Activated CD4-positive, alpha-beta T cell treated with anti-CD3 and anti-CD28 coated beads, Interleukin-2, amount 50 U/mL, for 1 hour (primary cell): ENCODE results near the gene FHOD3.

Experiments used
- DNase-seq: peaks from one replicate; pipeline ENCODE4 v3.0.0-alpha.2; 2020

Gene FHOD3

DNA sequence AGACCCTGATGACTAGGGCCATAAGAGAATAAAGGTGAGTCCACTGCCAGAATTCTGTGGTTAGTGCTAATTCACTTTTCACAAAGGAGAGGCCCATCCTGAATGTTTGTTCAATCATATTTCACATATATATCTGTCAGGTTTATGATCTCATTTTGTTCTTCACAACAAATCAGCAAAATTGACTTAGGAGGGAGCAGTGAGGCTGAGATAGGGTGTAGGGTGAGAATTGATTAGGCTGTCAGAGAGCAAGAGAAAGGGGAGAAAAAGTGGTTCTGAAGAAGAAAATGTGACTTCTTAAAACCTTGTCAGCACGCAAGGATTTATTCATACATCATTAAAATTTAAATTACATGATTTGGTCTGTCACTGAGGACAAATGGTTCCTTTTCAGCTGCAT, 117.7 kb downstream of the FHOD3 start:
- no peak for DNase-seq

DNA sequence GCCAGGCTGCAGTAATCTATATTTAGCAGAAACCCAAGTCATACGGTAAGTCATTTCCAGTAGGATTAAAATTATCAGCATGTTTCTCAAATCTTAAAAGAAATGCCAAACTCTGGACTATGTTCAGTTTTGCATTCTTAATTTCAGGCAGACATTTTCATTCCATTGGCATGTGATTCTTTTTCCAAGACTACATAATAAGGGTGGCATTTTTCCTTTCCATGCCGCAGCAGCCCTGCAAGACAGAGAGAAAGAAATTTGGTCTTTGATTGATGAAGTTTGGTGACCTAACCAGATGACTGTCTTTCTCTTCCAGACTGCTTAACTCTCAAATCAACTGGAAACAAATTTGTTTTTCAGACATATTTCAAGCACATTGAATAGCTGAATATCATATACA, 118.1 kb downstream of the FHOD3 start:
- no peak for DNase-seq

DNA sequence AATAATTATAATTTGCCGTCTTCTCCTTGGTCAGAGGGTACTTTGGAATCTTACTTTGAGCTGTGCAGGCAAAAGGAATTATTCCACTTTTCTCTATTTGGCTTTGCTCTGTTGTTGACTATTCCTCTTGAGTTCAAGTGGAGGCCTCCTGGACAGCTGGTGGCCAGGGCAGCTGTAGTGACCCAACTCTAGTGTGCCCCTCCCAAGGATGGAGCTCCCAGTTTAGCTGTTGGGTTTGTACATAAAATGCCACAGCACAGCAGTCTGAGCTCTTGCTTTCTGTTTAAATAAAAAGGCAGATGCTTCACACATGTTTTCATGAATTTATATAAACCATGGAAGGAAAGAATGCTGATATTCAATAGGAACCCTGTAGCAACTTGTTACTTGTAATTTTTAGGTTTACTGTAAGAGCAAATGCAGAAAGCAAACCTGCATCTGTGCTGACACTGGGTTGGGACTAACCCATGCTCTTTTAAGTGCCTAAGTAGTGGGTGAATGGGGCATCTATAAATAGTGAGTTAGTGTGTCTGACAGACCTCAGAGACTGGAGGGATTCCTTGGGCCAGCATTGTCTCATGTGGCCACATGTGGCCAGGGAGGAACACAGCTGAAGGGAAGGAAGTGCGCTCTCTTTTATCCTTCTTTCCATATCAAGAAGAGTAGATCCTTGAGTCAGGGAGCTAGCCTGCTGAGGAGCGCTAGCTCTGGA, 121.8 kb downstream of the FHOD3 start:
- DNase-seq, result no peak

DNA sequence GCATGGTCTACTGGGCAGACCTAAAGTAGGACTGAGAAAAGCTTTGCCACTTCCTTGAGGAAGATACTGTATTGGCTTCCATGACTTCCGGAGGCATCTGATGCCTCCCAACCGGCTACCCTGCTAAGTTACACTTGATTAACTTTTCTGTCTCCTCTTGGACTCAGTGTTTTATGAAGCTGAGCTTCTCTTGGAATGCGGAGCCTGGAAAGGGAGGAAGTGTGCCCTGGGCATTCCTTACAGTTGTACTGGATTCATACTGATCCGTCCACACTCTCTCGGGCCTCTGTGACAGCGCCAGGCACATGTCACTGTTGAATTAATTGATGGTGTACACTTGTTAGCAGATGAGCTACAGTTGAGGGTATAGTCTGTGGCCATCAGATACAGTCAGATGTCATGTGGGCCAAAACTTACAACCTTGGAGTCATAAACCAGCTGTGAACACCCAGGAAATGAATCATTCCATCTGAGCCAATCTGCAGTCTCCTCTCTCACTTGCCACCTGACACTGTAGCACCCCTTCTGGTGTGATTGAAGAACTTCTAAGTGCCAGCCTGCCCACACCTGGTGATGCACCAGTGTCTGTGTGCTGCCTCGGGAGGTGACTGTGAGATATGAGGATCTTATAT, 122.5 kb downstream of the FHOD3 start:
- no peak for DNase-seq

DNA sequence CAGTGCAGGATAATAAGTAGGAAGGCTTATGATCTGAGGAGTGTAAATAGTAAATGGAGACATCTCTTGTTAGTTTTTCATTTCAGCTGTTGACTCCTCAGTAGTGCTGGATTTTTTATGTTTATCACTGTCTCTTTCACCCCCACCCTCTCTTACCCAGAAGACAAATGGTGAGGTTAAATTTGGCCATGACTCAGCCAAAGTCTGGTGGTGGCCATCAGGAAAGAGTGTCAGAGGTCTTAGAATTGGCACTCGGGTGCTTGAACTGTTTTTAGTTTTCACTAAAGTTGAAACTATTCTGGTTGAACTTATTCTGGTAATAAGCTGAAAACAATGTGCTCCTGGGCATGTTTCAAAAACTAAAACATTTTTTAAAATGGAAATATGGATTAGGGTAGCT, 123.3 kb downstream of the FHOD3 start:
- DNase-seq, result no peak

DNA sequence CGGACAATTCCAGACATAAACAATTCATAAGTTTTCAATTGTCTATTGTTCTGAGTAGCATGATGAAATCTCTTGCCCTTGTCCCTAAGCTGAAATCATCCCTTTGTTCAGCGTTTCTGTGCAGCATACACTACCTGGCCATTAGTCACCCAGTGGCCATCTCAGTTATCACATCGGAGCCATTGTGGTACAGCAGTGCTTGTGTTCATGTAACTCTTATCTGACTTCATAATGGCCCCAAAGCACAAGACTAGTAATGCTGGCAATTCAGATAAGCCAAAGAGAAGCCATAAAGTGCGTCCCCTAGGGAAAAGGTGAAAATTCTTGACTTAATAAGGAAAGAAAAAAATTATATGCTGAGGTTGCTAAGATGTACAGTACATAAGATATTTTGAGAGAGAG, 127.2 kb downstream of the FHOD3 start:
- no peak for DNase-seq

DNA sequence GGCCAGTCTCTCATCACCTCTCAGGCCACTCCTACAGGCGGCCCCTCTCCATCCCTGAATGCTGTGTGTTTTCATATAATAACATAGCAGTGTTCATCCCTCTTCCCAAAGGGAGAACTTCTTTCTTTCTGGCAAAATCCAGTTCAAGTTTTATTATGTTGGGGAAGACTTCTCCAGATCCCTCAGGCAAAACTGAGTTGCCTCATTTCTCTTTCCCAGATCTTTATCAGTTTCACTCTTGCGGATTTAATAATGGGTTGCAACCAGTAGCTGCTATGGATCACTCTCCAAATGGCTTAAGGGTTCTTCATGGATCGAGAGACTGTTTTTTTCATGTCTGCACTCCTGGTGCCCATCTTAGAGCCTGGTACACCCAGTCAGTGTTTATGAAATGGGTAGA, 129.9 kb downstream of the FHOD3 start:
- DNase-seq, result no peak

DNA sequence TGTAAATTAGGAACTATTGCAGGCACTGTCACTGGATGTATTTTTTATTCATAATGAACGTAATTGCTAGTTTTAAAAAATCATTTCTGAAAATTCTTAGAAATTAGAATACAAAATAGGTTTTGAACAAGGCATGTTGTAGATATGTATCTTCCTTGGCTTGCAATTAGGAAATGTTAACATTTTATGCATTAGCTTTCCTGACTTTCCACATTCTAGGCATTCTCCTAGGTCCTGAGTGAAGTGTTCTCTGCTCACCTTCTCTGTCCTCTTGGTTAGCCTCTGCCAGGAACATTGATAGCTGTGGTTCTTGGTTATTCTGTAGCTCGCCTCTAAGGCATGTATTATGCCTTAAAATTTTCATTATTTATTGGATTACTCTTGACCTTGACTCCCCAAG, 130.3 kb downstream of the FHOD3 start:
- DNase-seq, result no peak

DNA sequence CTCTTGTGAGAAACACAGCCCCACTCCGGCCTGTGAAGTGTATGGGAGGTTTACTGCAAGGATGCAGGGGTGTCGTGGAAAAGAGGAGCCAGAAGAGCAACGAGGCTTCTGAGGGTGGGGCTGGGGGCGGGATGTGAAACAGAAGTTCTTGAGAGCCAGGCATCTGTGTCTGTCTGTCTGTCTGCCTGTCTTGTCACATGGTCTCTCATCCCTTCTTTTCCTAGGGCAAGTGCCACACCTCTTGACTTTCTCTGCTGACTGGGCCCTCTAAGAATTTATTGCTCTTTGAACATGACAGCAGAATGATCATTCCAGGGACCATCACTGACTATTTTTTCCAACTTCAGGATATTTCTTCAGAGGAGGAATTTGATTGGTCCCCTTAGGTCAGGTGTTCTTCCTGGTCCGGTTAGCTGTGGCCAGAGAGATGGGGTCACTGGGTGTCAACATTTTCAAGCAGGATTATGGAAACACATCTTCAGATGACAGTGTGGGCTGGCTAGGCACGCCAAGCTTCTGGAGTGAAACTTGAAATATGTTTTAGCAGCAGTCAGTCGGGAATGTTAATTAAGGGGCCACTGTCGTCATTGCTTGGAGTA, 131.0 kb downstream of the FHOD3 start:
- no peak for DNase-seq

DNA sequence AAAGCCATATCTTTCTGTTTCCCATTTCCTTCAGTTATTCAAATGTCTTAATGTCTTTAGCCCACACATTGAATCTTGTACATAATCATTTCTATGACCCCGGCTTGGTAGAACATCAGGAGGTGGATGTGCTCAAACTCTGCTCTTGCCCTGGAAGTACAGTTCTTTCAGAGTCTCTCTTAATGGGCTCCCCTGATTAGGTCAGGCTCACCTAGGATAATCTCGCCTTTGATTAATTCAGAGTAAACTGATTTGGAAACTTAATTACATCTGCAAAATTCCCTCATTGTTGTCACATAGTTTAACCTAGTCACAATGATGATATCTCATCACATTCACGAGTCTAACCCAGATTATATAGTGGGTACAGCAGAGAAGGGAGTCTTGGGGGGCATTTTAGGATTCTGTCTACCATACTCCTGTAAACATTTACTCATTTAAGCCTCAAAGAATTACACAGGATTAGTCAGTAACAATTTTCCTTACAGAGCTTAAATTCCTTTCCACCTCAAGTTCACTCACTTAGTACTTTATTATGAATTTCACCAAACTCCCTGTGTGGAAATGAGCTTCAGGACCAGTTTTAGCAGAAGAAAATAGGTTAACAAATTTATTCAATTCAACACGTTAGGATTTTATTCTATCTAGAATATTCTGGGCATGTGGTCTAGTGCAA, 135.5 kb downstream of the FHOD3 start:
- DNase-seq, result no peak

DNA sequence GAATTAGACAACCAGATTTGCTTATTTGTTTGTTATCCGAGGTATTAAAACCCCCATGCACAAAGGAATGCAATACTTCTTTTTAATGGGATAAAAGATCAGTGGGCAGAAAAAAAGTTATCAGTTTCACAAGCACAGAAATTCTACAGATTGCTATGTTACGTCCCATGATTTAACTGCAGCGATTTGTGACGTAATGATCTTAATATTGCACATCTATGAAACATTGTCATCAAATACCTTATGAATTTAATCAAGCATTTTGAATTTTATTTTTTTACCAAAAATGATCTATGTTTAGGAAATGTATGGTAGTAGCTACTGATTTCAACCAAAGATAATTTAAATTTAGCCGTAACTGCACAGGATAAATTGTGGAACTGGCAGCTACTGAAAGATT, 138.9 kb downstream of the FHOD3 start:
- DNase-seq, result no peak

DNA sequence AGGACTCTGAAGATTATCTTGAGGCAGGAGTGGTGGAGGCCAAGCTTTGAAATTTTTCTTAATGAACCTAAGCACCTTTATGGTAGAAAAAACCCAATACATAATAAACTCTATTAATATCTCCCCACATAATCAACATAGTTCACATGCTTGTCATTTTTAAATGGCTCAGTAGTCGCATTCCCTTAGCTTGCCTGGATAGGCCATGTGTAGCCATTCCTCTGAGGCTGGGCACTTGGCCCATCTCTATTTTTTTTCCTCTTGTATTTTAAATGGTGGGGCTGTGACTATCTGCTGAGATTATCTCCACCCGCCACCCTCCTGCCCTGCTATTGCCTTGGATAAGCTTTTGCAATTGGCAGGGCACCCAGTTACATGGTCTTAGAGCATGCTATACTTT, 143.1 kb downstream of the FHOD3 start:
- no peak for DNase-seq

DNA sequence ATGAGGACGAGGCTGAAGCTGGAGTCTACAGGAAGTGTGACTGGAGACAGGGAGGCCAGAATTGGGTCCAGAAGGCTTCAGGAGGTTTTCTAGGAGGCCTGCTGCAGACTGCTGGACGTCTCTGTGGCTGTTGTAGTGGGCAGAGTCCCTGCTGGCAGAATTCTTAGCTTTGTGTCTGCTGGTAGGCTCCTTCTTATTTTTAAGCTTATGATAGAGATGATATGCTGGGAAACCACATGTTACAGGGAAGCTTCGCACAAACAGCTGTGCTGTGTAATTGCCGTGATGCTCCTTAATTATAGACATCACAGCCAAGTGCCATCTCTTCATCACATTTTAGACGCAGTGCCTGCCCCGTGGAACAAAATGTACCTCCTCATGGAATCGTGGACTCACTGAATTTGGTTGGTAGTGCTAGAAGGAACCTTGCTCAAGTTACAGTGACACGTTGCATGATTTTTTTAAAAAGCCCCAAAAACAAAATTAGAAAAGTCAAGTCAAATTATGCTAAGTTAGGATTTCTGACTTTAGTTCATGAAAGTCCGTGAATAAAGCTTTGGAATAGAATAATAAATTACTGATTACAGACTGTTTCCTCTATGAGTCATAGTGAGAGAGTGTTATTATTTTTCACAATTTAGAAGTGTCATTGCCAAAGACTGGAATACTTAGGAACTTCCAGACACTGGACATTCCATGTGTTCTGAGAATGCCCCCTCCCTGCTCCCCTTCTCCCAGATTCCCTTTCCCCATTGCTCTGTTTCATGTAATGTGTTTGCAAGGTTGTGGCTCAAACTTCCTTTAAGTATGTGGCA, 144.1 kb downstream of the FHOD3 start:
- no peak for DNase-seq

DNA sequence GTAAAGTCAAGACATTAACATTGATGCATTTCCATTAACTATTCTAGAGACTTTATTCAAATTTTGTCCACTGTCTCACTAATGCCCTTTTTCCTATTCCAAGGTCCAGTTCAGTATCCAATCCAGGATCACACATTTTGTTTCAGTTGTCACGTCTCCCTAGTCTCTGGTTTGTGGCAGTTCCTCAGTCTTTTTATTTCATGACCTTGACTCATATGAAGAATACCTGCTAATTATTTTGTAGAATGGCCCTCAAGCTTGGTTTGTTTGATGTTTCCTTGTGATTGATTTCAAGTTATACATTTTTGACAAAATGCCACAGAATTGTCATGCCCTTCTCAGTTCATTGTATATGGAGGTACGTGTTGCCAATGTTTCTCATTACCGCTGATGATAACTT, 145.2 kb downstream of the FHOD3 start:
- no peak for DNase-seq

DNA sequence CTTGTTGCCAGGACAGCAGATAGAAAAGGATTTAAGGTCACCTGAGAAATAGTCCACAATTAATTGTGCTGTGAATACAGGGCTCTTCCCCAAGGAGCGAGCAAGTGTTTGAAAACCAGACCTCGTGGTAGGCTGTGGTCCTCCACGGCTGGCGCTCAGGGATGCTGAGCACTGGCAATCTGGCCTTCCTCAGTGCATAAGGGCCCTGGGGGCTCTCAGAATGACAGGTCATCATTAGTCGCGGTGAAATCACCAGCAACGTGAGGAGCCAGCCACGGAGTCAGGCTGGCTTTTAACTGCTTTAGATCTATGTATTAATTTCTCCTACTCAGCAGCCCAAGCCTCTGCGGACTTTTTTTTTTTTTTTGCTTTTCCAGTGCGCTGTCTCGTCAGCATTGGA, 148.5 kb downstream of the FHOD3 start:
- no peak for DNase-seq

DNA sequence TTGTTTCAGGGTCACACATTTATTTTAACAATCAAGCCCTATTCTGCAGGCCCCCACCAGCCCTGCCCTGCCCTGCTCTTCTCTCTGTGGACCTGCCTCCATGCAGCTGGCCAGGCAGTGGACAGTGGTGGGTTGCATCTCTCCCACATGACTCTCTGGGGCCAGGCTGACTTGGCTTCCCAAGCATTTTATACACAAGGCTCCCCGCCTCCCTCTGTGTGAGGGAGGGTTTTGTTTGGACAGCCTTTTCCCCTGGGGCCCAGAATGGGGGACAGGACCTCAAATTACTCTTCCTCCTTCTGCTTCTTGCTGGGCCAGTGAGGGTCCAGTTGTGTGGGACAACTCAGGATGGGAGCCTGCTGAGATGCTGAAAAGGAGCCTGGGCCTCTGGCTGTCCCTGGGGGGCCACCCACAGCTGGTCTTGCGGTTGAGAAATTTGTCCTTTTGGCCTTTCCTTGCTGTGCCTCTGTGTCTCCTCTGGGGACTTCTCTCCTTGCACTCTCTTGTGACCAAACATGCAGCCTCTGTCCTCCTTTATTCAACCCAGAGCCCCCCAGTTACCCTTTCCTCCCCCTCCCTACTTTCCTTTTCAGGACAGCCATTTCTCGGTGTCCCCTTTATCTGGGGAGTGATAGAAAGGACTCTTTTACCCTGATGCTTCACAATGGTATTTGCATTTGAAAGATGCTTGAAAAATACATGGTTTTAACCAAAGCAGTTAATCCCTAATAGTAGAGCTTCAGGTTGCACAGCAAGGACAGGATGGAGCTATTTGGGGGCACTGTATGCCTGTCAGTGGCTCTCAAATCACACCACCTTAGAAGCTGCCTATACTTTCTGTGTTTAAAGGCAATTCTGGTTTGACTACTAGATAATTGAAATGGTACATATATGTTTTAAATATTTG, 151.1 kb downstream of the FHOD3 start:
- no peak for DNase-seq

DNA sequence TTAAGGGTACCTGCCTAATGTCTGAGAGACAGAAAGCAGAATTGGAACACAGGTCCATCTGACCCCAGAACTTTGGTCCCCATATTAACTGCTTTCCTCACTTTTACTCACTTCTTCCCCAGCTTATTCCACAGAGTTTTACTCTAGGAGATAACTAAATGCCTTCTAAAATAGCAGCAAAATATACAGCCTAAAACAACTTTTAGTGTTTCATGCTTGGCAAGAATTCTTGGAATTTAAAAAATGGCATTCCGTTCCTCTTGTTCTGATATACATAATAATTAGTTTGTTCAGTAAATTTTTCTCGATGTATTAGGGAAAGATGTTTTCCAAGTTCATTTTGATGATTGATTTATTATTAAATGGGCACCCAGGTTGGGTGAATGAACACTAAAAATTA, 151.9 kb downstream of the FHOD3 start:
- DNase-seq, result no peak

DNA sequence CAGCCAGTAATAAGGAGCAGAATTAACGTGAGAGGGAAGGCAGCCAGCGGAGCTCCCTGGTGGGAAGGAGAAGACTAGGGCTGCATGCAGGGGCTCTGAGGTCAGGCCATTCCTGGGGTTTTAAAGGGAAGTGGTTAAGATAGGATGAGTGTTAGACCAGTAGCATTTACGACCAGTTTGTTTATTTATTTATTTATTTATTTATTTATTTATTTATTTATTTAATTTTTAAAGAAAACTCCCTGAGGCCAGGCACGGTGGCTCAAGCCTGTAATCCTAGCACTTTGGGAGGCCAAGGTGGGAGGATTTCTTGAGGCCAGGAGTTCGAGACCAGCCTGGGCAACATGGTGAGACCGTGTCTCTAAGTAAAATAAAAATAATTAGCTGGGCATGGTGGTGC, 152.8 kb downstream of the FHOD3 start:
- no peak for DNase-seq

DNA sequence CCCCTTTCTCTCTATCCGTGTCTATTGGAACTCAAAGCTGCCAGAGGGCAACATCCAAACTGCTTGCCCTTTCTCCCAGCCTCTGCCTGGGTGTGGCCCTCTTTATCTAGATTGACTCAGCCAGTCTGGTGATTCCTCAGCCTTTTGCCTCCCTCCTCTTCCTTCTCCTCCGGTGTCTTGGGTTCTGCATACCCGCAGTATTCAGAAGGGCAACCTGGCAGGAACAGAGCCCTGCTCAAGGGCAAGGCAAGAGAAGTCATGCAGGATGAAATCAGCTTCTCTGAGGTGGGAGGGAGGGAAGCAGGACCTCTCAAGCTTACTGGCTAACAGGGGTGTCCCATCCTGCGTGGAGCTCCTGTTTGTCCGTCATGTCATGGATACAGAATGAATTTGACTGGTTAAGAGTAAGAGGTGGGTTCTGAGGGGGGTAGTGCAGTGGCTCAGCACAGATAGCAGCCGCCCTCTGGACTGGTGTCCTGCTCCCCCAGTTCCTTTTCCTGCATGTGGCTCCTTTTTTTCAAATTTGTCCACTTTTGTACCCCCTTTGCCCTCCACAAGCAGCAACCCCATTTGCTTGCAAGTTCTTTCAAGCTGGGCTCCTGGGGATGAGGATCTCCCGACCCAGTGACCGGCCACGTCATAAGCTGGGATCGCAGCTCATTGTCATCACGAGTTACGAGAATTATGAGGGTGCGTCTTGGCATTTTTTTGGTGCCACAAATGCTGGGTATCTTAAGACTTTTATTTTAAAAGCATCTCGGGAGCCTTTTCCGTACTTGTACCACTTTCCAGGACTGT, 154.1 kb downstream of the FHOD3 start:
- no peak for DNase-seq

DNA sequence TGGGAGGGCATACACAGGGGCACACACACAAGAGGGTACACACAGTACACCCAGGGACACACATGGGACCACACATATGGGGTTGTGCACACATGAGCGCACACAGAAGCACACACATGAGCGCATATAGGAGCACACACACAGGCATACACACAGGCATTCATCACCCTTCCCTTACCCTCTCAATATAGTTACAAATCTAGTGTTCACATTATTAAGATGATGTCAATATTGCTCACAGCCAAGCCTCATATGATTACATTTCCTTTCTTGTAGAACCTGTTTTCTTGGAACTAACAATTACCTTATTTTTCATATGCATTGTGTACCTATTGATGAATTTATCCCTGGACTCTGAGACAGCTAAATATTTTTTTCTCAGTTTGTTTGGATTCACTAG, 156.7 kb downstream of the FHOD3 start:
- DNase-seq, result no peak

DNA sequence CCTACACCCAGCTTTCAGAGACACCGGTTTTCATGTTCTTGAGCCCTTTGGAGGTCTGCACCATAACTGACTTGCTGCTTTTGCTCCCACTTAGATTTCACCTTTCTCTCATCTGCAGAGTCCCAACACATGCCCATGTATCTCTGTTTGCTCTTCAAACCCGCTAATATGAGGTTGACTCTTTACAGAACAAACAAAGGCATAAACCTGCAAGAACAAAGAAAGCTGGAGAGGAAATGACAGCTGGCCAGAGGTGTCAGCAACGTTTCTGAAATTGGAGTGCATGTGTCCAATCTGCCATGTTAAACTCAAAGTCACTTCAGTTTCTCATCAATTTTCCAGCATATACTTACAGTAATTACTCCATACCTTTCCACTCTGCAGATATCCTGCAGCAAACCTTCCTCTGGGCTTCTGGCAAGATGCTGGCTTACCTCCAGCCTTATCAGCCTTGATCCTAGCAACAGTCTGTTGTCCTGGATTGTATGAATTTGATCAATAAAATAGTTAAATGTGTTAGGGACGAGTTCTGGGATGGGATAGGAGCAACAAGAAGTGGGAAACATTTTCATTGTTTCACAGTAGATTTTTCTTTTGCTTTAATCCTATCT, 157.4 kb downstream of the FHOD3 start:
- no peak for DNase-seq
